Cardiac fibroblast (primary cell): ENCODE results near the gene ZNF2.
"Not testable (repeated sequence)": the region's sequence is repeated elsewhere in the genome, so short reads cannot be mapped to it uniquely, and the experiment has no call there.

Experiments used
- DNase-seq, 2 donors: peaks; one replicate each; pipeline versions ENCODE4 v3.0.0 to v3.0.0-alpha.2; 2010; ENCODE audit warnings: low read depth in 2 of 2
- H3K4me3 ChIP-seq, 2 donors: replicated peaks in 1 of 2; 1 replicate in 1 of 2; 2 replicates in 1 of 2; pipeline ENCODE4 v1.5.1; 2011; ENCODE audit warnings: low read depth in 2 of 2, low read length in 2 of 2, mild to moderate bottlenecking in 2 of 2, moderate library complexity in 1 of 2
- TF ChIP-seq, protein P1 (sequence below): IDR thresholded peaks from one replicate; pipeline ENCODE4 v1.5.1; 2011; ENCODE audit warnings: low read depth, mild to moderate bottlenecking, low read length, inconsistent platforms

Gene ZNF2

DNA sequence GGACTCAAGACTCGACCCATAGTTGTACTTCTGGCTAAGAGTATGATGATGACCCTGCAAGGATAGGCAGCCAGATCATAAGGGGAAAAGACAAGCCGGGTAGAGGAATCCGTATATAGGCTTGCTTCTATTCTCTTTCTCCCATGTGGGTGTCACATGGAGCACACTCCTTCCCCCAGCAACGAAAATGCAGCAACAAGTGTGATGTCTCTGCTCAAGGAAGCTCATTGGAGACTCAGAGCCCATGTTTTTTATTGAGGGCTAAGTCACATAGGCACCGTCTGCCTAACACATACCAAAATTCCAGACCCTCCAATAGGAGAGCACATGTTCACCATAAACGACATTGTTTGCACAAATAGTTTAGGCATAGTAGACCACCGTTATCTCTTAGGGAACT lies 6.3 kb downstream of the ZNF2 start:
- DNase-seq = no peak
- TF ChIP-seq, protein P1, sequence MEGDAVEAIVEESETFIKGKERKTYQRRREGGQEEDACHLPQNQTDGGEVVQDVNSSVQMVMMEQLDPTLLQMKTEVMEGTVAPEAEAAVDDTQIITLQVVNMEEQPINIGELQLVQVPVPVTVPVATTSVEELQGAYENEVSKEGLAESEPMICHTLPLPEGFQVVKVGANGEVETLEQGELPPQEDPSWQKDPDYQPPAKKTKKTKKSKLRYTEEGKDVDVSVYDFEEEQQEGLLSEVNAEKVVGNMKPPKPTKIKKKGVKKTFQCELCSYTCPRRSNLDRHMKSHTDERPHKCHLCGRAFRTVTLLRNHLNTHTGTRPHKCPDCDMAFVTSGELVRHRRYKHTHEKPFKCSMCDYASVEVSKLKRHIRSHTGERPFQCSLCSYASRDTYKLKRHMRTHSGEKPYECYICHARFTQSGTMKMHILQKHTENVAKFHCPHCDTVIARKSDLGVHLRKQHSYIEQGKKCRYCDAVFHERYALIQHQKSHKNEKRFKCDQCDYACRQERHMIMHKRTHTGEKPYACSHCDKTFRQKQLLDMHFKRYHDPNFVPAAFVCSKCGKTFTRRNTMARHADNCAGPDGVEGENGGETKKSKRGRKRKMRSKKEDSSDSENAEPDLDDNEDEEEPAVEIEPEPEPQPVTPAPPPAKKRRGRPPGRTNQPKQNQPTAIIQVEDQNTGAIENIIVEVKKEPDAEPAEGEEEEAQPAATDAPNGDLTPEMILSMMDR = no peak
- H3K4me3 ChIP-seq = no peak overlapping the region

DNA sequence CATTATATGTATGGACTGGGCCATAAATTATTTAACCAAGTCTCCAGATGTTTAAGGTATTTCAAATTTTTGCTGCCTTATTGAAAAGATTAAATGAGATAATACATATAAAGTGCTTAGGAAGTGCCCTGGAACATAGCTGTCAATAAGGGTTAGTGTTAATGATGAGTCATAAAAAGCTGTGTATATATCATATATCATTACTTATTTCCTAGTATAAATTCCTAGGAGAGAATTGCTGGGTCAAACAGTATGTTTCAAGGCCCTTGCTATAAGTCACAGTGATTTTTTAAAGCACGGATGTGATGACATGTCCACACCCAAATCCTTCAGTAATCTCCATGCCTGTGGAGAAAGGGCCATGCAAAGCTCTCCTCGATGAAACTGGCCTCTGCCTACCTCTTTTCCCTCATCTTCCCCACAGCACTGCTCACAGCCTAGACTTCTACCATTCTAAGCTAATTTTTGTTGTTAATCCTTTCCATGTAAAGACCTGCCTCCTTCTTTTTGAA lies 8.5 kb downstream of the ZNF2 start:
- DNase-seq = no peak
- TF ChIP-seq, protein P1 = no peak
- no peak overlapping the region for H3K4me3 ChIP-seq

DNA sequence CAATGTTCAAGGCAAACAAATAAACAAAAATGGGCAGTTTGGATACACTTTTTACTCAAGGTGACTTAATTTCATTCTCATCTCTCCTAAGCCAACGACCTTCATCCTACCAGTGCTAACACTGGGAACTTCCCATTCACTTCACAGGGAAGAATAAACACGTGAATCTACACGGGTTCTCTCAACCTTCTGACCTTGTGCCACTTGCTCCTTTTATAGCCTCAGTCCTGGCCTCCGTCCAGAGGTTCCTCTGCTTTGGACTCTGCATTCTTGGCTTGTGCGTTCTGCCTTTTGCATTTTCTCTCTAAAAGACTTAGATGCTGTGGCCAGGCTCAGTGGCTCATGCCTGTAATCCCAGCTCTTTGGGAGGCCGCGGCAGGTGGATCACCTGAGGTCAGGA lies 13.8 kb downstream of the ZNF2 start:
- DNase-seq = no peak
- no peak overlapping the region for H3K4me3 ChIP-seq
- TF ChIP-seq, protein P1 = no peak

DNA sequence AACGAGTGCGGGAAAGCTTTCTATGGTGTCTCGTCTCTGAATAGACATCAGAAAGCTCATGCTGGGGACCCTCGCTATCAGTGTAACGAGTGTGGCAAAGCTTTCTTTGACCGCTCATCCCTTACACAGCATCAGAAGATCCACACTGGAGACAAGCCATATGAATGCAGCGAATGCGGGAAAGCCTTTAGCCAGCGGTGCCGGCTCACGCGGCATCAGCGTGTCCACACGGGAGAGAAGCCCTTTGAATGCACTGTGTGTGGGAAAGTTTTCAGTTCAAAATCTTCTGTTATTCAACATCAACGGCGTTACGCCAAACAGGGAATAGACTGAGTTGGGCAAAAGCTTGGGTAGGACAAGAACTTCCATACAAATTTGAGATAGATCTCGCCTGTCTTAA lies 16.2 kb downstream of the ZNF2 start:
- TF ChIP-seq, protein P1 = no peak
- H3K4me3 ChIP-seq = no peak overlapping the region
- DNase-seq = no peak

DNA sequence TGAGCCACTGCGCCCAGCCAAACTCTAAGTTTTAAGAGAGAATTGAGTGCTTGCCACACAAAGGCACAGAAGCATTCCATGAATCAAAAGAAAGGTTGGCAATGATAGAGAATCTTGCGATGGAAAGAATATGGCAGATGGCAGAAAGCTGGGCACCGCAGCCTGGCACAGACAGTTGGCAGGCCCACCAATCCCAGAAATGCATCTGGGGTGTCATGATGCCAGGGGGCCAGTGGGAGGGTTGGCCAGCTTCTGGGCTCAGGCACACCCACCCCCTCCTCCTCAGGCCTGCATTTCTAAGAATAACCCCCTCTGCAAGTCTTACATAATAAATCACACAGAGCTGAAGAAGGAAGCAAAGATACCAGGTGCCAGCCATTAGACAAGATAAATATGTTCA lies 19.6 kb downstream of the ZNF2 start:
- TF ChIP-seq, protein P1 = no peak
- H3K4me3 ChIP-seq = no peak overlapping the region
- no peak for DNase-seq

DNA sequence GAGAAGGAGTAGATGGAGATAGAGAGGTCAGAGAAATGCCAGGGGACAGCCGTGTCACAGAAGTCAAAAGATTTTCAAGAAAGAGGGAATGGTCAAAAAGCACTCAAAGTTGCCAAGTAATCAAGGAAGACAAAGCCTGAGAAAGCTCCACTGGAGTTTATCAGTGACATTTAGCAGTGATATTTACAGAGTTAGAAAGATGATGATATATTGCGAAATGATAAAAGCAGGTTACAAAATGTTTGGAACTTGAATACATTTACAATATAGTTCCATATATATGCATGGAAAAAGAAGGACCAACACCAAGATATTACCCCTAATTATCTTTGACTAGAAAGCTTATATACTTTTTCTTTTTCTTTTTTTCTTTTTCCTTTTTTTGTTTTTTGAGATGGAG lies 20.4 kb downstream of the ZNF2 start:
- no peak overlapping the region for H3K4me3 ChIP-seq
- TF ChIP-seq, protein P1 = no peak
- no peak for DNase-seq

DNA sequence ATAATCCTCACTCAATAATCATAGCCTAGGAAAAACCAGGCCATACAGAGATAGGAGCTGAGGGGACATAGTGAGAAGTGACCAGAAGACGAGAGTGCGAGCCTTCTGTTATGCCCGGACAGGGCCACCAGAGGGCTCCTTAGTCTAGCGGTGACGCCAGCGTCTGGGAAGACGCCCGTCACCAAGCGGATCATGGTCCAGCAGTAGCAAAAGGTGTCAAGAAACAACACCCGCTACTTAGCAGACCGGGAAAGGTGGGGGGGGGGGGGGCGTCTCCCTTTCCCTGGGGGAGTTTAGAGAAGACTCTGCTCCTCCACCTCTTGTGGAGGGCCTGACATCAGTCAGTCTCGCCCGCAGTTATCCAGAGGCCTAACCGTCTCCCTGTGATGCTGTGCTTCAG lies 27.3 kb downstream of the ZNF2 start:
- not testable (repeated sequence) for H3K4me3 ChIP-seq
- peak; percentile 21 to 46 for DNase-seq
- TF ChIP-seq, protein P1 = peak; percentile 55
